Activated T-cell treated with anti-CD3 and anti-CD28 coated beads, Interleukin-2, amount 50 U/mL, for 48 hours (primary cell): ENCODE data around the gene CCDC92.
A peak's percentile ranks its signal among the peaks of the same experiment; 100 is the strongest.

Experiments
- DNase-seq, 2 experiments: peaks; one replicate each; pipeline ENCODE4 v3.0.0-alpha.2; 2020

The CCDC92 gene, protein sequence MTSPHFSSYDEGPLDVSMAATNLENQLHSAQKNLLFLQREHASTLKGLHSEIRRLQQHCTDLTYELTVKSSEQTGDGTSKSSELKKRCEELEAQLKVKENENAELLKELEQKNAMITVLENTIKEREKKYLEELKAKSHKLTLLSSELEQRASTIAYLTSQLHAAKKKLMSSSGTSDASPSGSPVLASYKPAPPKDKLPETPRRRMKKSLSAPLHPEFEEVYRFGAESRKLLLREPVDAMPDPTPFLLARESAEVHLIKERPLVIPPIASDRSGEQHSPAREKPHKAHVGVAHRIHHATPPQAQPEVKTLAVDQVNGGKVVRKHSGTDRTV

DNA sequence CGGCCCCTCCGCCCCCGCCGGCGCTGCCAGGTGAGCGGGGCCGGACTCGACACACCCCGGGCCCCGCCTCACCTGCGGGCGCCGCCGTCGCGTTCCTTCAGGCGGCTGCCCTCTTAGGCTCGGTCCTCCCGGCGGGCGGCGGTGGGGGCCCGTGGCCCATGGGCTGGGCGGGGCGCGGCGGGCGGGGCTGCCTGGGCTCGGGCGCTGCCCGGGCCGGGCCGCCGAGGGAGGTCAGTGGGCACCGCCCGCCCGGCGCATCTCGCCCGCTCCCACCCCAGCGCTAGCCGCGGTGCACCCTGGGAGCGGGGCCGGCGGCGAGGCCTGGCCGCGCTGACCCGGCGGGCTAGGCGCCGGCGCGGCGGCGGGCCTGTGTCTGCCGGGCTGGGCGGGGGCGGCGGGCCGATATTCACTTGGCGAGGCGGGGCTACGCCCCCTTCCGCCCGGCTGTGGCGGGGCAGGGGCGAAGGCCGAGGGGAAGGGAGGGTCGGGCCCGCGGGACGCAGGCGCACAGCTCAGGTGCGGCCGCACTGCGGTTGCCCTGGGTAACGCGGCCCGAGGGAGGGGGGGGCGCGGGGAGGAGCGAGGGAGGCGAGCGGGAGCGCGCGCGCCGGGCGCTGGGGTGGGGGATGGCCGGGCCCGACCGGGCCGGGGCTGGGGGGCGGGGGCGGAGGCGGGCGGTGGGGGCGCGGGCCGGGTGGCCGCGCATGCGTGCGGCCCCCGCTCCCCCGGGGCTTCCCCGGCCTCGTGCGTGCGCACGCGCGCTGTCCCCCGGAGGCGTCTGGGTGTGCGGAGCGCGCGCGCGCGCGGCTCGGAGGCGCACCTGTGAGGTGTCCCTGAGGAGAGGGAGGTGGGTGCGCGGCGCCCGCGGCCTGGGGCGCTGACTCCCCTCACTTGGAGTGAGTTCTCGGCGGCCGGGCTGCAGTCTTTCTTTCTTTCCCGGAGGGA, at the start of gene CCDC92, which contains the start of gene ZNF664:
Gene CCDC92, minus strand, starts transcription at position 375 of the 945 bp plus-strand sequence. CDS start 28,526 bp downstream, outside the sequence.
Gene ZNF664, plus strand, starts transcription at position 759 of the 945 bp plus-strand sequence. CDS start 38,930 bp downstream, outside the sequence.
- peak; percentile 95 to 96 for DNase-seq

GRCh38 chr12:124022161-124022560, 49.5 kb upstream of the CCDC92 start:
- DNase-seq, result no peak

DNA sequence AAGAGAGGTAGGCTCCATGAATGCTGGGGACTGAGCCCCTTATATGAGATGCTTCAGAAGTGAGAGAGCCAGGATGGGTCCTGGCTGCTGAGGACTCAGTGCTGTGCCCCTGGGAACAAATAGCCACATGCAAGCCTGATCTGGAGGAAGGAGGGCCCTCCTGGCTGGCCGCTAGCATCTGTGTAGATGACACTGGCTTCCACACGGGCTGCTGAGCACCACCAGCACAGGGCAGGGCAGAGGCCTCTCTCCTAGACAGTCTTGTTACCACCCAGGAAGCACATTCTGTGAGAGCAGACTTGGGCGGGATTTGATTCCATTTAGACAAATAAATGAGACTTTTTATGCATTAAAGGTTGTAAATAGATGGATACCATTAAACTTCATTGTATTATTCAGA, 48.4 kb upstream of the CCDC92 start:
- no peak for DNase-seq

- no peak for DNase-seq
Measured at GRCh38 chr12:124020514-124020949, 47.9 kb upstream of the CCDC92 start.

- no peak for DNase-seq
Measured at GRCh38 chr12:124019115-124019514, 46.5 kb upstream of the CCDC92 start.

GRCh38 chr12:124018539-124018938, 45.9 kb upstream of the CCDC92 start:
- no peak for DNase-seq

GRCh38 chr12:124017064-124017463, 44.4 kb upstream of the CCDC92 start:
- no peak for DNase-seq

- no peak for DNase-seq
Measured at GRCh38 chr12:124015494-124016461, 43.1 kb upstream of the CCDC92 start.

- no peak for DNase-seq
Measured at GRCh38 chr12:124013073-124013472, 40.4 kb upstream of the CCDC92 start.

DNA sequence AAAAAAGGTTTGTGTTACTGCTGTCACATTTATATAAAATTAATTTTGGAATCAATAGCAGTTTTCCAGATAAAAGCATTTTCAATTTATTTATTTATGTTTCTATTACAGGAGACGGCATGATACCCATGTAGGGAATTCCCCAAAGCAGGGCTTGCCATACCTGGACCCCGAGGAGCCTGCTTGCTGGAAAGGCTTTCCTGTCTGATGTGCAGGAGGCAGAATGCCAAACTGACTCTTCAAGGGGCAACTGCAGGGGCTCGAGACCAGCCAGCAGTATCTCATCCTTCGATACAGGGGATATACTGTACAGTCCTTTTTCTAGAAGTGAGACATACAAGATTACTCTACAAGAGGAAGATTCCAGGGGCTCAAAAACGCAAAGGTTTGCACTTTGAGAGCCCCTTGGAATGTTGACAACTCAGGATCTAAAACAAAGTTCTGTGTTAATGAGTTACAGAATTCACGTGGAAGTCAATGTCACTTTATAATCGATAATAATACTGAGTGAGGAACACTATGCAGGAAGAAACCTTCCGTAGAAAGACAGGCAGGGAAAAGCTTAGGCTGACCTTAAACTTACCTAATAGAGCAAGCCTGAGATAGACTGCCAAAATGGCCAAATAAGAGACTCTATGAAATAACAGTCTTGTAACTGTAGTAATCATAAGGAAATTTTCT, 38.9 kb upstream of the CCDC92 start:
- DNase-seq, result no peak

GRCh38 chr12:124010687-124011086, 38.1 kb upstream of the CCDC92 start:
- no peak for DNase-seq

DNA sequence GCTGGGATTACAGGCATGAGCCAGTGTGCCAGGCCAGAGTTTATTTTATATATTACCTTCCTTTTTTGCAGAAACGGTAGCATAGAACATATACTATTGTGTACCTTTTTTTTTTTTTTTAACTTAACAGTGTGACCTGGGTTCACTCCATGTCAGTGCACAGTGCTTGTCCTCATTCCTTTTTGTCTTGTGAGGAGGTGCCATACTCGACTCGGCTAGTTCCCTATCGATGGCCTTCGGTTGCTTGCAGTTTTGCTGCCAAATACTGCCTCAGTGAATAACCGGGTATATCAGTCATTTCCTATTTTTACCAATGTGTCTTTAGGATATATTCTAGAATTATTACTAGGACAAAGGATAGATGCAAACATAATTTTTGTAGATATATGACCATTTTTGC, 37.1 kb upstream of the CCDC92 start:
- no peak for DNase-seq

DNA sequence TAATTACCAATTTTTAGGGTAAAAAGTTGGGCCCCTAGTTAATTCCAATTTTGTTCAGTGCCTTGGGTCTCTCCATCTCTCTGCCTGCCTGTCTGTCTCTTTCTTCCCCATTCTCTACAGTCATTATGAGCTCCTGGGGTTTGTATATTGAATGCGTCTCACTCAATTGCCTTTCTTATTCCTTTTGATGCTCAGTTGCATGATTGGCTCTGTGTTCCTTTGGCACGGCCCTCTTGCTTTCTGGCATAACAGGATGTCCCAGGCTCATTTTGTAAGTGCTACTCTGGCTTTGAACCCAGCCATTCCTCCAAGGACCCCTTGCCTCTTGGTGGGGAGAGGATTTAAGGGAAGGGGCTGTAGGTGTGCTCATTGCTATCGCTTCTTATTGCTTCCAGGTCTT, 36.0 kb upstream of the CCDC92 start:
- DNase-seq, result no peak

DNA sequence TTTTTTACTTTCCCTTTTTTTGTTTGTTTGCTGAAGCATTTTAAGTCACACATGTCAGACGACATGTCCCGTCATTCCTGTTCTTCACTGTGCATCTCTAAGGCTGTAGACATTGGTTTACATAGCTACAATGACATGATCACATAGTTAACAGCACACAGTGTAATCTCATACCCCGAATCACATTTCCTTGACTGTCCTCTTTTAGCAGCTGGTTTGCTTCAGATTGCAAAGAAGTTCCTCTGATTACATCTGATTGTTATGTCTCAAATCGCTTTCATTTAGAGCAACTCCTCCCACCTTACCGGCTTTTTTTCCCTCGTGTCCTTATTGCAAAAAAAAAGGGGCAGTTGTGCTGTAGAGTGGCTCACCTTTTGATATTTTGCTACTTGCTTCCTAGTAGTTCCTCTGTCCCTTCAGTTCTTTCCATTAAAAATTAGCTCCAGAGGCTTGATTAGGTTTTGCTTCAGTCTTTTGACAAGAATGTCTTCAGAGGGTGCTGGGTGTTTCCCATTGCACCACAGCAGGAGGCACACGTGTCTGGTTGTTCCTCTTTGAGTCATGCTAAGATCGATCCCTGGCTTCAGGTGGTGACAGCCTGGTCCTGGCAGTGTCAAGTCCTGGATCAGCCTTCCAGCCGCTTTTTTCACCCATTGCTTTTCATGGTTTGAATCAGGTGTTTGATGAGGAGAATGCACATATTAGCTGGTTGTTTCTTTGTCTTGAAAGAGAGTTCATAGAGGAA, 35.4 kb upstream of the CCDC92 start:
- no peak for DNase-seq

GRCh38 chr12:124006846-124007713, 34.4 kb upstream of the CCDC92 start:
- DNase-seq, result no peak

DNA sequence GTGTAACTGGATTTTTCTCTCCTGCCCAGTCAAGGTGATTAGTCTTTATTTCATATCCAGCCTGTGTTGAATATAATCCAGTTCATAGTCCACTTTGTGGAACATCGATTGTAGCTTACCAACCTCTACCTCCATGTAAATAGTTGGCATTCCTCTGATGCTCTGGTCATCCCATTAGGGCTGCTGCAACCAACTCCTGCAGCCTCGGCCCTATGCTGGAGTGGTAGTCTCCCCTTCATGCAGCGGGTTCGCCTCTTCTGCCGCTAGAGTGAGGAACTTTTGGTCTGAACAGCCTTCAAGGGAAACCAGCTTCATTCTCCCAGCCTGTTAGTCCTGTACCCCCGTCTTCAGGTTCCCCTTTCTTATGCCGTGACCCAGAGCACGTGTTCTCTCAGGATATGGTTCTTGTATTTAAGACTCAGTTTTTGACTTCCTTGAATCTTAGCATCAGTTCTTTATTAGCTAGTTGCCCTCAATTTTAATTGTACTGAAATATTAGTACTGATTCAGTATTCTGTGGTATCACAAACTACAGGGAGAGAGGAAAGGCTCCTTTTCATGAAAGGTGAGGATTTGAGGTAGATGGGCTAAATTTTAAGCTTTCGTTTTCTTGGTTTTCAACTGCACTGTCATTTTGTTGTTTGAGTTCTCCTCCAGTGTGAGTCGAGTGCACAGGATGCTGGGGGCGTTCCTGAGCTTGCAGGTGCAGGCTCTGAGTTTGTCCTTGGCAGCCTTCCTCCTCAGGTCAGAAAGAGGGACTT, 33.6 kb upstream of the CCDC92 start:
- DNase-seq, result peak; percentile 38 to 50

- no peak for DNase-seq
Measured at GRCh38 chr12:124004233-124004875, 31.7 kb upstream of the CCDC92 start.

DNA sequence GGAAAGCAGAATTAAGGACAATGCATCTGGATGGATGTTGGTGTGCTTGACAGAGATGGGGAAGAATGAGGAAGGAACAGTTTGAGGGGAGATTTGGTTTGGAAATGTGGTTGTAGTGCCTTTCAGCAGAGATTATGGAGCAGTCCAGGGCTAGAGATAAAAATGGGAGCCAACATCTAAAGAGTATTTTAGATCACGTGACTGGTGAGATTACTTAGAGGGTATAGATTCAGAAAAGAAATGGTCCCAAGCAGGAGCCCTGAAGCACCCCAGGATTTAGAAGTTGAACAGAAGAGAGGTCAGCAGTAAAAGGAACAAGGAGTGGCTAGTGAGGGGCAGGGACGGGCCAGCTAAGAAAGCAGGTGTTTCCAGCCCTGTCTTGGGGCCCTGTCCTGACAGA, 30.0 kb upstream of the CCDC92 start:
- DNase-seq, result no peak
